ENCODE results near the gene CLEC20A.

The CLEC20A gene

GRCh38 chr1:178467837-178468236 is 28.9 kb downstream of the CLEC20A start:
- no peak for DNase-seq

DNA sequence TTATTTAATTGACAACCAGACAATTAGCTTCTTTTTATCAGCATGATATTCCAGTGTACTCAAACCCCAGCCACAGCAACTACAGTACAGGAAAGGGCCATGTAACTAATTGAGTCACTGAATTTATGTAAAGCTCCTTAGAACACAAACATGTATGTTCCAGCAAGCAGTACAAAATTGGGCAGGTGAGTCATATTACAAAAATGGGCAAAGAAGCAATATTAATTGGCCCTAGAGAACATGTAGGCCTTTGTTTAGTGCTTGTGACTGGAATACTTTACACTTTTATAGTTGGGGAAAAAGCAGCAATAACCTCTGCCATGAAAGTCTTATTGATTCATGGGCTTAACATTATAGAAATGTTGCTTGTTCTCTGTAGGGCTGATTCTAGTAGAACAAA is 31.8 kb downstream of the CLEC20A start:
- no peak for DNase-seq

GRCh38 chr1:178464566-178464965 is 32.2 kb downstream of the CLEC20A start:
- no peak for DNase-seq

GRCh38 chr1:178464141-178464540 is 32.6 kb downstream of the CLEC20A start:
- DNase-seq, result no peak

DNA sequence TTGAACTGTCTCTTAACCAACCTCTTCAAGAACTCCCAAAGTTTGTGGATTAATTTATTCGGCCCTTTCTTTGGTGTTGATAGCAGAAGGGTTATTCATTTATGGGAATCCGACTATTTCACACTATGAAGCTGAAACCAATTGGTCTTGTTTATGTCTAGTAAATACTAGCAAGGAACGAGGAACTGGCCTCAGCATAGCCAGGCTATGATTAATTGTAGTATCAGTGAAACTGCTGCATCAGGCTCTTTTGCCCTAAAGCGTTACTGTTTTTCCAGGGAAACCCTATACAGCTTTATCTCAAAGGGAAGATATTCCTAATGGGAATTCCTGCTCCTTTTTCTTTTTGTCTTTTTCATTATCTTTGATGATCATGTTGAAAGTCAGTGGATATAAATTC is 35.1 kb downstream of the CLEC20A start:
- no peak for DNase-seq

- DNase-seq, result no peak
Observed at GRCh38 chr1:178461104-178461503, 35.7 kb downstream of the CLEC20A start.

DNA sequence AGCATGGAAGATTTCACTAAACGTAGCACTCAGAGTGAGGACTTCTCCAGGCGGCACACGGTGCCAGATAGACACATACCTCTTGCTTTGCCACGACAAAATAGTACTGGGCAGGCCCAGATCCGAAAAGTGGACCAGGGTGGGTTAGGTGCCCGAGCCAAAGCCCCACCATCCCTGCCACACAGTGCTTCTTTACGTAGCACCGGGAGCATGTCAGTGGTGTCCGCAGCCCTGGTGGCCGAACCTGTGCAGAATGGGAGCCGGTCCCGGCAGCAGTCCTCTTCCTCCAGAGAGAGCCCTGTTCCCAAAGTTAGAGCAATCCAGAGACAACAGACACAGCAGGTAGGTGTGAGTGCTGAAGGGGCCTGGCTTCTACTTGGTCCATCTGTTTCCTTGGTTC is 38.6 kb downstream of the CLEC20A start:
- DNase-seq, result no peak

- DNase-seq, result no peak
Observed at GRCh38 chr1:178457651-178458050, 39.1 kb downstream of the CLEC20A start.

DNA sequence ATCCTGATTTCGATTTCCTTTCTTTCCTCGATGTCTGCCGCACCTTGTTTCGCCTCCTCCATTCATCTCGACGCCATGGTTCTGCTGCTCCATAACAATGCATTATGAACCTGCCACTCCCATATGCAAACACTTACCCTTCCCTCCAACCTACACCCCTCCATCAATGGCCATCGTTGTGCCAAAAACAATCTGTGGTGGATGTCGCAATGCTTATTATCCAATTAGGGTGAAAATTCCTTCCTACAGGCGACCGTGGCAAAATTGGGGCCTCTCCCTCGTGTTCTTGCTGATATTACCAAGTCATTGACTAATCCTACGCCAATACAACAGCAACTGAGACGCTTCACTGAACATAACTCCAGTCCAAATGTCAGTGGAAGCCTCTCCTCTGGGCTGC is 40.3 kb downstream of the CLEC20A start:
- no peak for DNase-seq

DNA sequence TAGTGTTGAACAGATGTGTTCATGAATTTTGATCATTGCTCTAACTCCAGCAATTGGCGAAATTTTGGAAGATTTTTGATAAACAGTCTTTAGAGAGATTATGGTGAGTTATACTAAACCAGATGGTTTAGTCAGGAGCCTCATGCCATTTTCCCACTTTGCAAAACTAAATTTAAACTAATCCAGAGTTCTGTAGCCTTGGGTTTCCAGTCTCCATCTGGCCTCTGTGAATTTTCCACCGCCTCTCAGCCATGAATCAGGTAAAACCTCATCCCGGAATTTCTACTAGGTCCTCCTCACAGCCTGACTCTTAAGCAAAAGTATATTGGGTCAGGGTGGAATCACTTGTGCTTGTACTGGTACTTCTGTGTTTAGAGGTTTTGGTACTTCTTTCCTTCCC is 44.8 kb downstream of the CLEC20A start:
- no peak for DNase-seq

- no peak for DNase-seq
Observed at GRCh38 chr1:178451529-178451928, 45.2 kb downstream of the CLEC20A start.

DNA sequence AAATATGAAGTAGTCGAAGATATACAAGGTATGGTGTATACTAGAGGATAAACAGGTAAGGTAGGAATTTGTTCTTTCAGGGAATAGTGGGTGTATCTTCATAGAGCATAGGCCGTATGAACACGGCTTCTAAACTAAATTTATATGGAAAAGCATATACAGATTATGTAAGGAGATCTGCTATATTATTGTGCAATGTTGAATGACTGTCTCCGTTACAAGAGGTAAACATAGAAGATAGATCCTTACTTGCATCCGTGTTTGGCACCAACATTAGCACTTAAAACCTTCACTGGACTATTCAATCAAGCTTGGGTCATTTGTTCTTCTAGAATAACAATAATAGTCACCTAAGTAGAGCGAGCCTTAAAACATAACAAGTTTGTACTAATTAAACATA is 45.9 kb downstream of the CLEC20A start:
- no peak for DNase-seq

- DNase-seq, result no peak
Observed at GRCh38 chr1:178442925-178443324, 53.8 kb downstream of the CLEC20A start.

DNA sequence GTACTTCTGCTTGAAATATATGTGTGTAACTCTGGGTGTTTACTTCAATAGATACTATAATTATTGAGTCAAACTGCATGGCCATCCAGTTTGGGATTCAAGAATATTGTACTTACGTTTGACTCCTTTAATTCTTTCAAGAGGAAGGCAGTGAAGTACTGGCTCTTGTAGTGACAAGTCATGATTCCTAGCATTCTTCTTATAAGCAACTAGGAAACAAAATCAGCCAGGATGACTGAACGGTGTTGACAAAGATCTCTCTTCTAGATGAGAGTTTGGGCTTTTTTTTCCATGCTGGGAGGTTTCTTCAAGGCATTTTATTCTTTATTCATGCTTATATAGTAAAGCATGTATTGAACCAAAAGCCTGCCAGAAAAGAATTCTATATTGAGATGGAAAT is 58.3 kb downstream of the CLEC20A start:
- DNase-seq, result no peak

- DNase-seq, result no peak
Observed at GRCh38 chr1:178436899-178437298, 59.9 kb downstream of the CLEC20A start.

DNA sequence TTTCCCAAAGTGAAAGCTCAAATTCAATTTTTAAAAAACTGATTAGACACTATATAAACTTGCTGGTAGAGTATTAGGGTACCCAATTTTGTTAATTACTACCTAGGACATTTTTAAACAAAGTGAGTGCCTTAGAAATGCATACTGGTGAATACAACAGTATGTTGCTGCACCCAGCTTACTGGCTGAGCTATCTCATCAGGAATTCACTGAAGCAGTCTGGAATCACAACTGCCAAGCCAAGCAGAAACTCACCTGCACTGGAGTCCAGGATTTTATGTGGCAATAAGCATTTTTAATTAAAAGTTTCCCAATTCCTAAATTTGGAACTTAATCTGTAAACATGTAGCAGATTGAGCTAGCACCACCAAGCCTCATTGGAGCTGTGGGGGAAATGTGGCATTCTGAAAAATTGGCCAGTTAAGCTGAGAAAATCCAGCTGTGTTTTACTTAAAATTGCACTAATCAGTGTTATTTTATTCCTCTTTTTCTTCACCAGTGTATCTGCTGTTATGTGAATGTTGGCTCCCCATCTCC is 61.8 kb downstream of the CLEC20A start:
- no peak for DNase-seq

DNA sequence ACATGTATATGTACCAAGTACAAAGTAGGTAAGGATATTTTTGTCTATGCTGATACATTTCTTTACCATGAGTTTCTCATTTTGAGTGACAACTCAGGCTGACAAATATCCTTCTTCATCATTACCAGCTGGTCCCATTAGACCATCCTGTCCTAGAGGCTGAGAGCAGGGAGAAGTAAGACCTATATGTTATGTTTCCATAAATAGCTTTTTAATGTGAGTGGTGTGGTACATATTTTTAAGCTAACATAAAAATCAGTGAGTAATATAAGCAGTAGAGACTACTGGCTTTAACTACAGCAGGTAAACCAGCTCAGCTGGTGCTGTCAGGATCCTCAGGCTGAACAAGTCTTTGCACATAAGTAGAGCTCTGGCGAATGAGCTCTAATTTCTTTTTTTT is 62.4 kb downstream of the CLEC20A start:
- no peak for DNase-seq
